Endothelial cell of umbilical vein (primary cell): Measurements from ENCODE around the gene PRKCB.

Experiments used
- CTCF ChIP-seq, 2 donors: IDR thresholded peaks; 1 replicate in 1 of 2; 2 replicates in 1 of 2; pipeline ENCODE4 v1.5.1; 2011; ENCODE audit warnings: low read length in 2 of 2, mild to moderate bottlenecking in 2 of 2, moderate library complexity in 2 of 2, control low read depth in 1 of 2, inconsistent platforms in 1 of 2, low read depth in 1 of 2; ENCODE audit not compliant: insufficient read depth in 1 of 2; ENCODE audit errors: extremely low read depth in 1 of 2
- EZH2 ChIP-seq: IDR thresholded peaks from 2 replicates; pipeline ENCODE4 v1.6.1; 2012; ENCODE audit warnings: borderline replicate concordance, low read depth, mild to moderate bottlenecking, moderate library complexity, low read length, inconsistent platforms; ENCODE audit not compliant: severe bottlenecking
- FOS ChIP-seq: IDR thresholded peaks from 2 replicates; pipeline ENCODE4 v1.6.1; 2011; ENCODE audit warnings: mild to moderate bottlenecking, low read length, moderate library complexity, borderline replicate concordance; ENCODE audit not compliant: insufficient read depth
- JUN ChIP-seq: IDR thresholded peaks from 2 replicates; pipeline ENCODE4 v1.6.1; 2011; ENCODE audit warnings: borderline replicate concordance, low read depth; ENCODE audit not compliant: insufficient read length, insufficient read depth
- MYC ChIP-seq: IDR thresholded peaks from one replicate; pipeline ENCODE4 v1.6.1; 2011; ENCODE audit warnings: mild to moderate bottlenecking, low read depth, low read length
- POLR2A ChIP-seq: IDR thresholded peaks from 2 replicates; pipeline ENCODE4 v1.6.1; 2012; ENCODE audit warnings: low read depth, mild to moderate bottlenecking, control low read depth, low read length
- POLR2AphosphoS5 ChIP-seq: IDR thresholded peaks from 2 replicates; pipeline ENCODE4 v1.6.1; 2012; ENCODE audit warnings: low read depth, mild to moderate bottlenecking, control low read depth, low read length, moderate library complexity; ENCODE audit not compliant: insufficient read depth
- TF ChIP-seq, protein P1 (sequence below): IDR thresholded peaks from 2 replicates; pipeline ENCODE4 v1.6.1; 2011; ENCODE audit not compliant: insufficient read depth, insufficient read length

DNA sequence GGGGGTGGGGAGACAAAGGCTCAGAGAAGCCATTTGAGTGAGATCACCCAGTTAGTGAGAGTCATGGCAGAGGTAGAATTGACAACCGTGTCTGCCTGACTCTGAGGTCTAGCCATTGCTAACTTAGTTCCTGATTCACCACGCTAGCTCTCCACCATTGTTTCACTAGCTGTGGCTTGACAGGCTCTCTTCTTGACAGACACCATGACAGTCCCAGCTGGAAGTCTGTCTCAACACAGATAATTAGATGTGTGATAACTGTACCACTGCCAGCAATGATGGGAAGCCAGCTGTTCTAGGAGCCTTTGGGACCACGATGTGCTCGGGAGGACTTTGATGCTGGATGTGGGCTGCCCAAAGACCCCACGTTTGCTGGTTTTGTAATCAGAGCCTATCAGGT, 249.9 kb downstream of the PRKCB start:
- TF ChIP-seq POLR2A (no peak), CTCF (IDR thresholded peaks at IDR 0.05; ENCODE audit: extremely low read depth in 1 of 2, insufficient read depth in 1 of 2, low read depth in 1 of 2, low read length in 2 of 2) (no peak), EZH2 (no peak), POLR2AphosphoS5 (no peak), JUN (no peak), FOS (no peak), MYC (no peak)
- TF ChIP-seq, protein P1, sequence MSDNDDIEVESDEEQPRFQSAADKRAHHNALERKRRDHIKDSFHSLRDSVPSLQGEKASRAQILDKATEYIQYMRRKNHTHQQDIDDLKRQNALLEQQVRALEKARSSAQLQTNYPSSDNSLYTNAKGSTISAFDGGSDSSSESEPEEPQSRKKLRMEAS: no peak
